K562 (cell line): ENCODE measurements around the gene PNRC1. TPM values are rescaled to one million over a fixed set of nuclear protein-coding genes. Genes with fewer than 3 reads are reported as not detected.

Experiments used
- ATF6 ChIP-seq: sonication (generic); formaldehyde crosslinking; IDR thresholded peaks from 2 replicates; pipeline ENCODE4 v1.4.0; 2020; ENCODE audit warnings: mild to moderate bottlenecking, missing genetic modification reagents
- BRCA1 ChIP-seq, 2 experiments: fragments of 450-650 bp in 1 of 2; sonication (generic) in 1 of 2; formaldehyde crosslinking in 1 of 2; IDR thresholded peaks; 2 replicates each; pipeline versions ENCODE4 v1.5.0 to v1.6.1; 2017 to 2020; ENCODE audit warnings: mild to moderate bottlenecking in 1 of 2, missing genetic modification reagents in 1 of 2
- CBFA2T3 ChIP-seq: fragments of 450-650 bp; IDR thresholded peaks from 2 replicates; pipeline ENCODE4 v1.6.1; 2017
- CBX2 ChIP-seq: fragments of 200-600 bp; sonication (generic); IDR thresholded peaks from one replicate; pipeline ENCODE4 v1.6.1; 2012; ENCODE audit warnings: mild to moderate bottlenecking, low read length, inconsistent platforms; ENCODE audit not compliant: insufficient read depth, poor library complexity, severe bottlenecking
- CC2D1A ChIP-seq: fragments of 450-650 bp; IDR thresholded peaks from 2 replicates; pipeline ENCODE4 v1.6.1; 2017; ENCODE audit warnings: mild to moderate bottlenecking
- CXXC5 ChIP-seq: fragments of 250-450 bp; sonication (Bioruptor Pico); IDR thresholded peaks from 2 replicates; pipeline ENCODE4 v1.8.0; 2022; ENCODE audit warnings: inconsistent platforms, mild to moderate bottlenecking, moderate library complexity
- FOS ChIP-seq: IDR thresholded peaks from 3 replicates; pipeline ENCODE4 v1.6.1; 2011; ENCODE audit not compliant: insufficient read length; ENCODE audit errors: extremely low read depth
- HIVEP1 ChIP-seq: fragments of 250-450 bp; sonication (Bioruptor Pico); IDR thresholded peaks from 2 replicates; pipeline ENCODE4 v1.4.0; 2020; ENCODE audit warnings: mild to moderate bottlenecking
- MGA ChIP-seq: fragments of 450-650 bp; IDR thresholded peaks from 2 replicates; pipeline ENCODE4 v1.6.1; 2016; ENCODE audit warnings: mild to moderate bottlenecking, moderate library complexity
- MTA2 ChIP-seq: fragments of 450-650 bp; IDR thresholded peaks from 2 replicates; pipeline ENCODE4 v1.6.1; 2016; ENCODE audit warnings: low read depth
- NFE2L1 ChIP-seq: fragments of 450-650 bp; IDR thresholded peaks from 2 replicates; pipeline ENCODE4 v1.6.1; 2016; ENCODE audit warnings: missing genetic modification characterization, low read depth, mild to moderate bottlenecking, missing compliant biosample characterization, moderate library complexity, borderline replicate concordance
- NFXL1 ChIP-seq: fragments of 450-650 bp; formaldehyde crosslinking; IDR thresholded peaks from 2 replicates; pipeline ENCODE4 v1.4.0; 2021; ENCODE audit warnings: mild to moderate bottlenecking
- RHOXF2B ChIP-seq: fragments of 250-450 bp; sonication (Bioruptor Pico); conservative IDR thresholded peaks from 2 replicates; pipeline ENCODE4 v1.5.1; 2021
- ZBTB1 ChIP-seq: sonication (generic); formaldehyde crosslinking; IDR thresholded peaks from 2 replicates; pipeline ENCODE4 v1.8.1; 2023; ENCODE audit warnings: missing genetic modification reagents, low read depth, mild to moderate bottlenecking, borderline replicate concordance
- polyA plus RNA-seq, 8 experiments: library from polyadenylated mRNA; depleted of rRNA in 4 of 8; stranded (reverse) in 5 of 8; unstranded in 3 of 8; fragments of >200 nt; fragmentation: Nextera tagmentation in 2 of 8; fragmentation: Illumina TruSeq in 1 of 8; extraction: Ambion mirVana in 2 of 8; extraction: Trizol in 1 of 8; gene quantifications; 2 replicates each; pipeline versions ENCODE4 v1.2.1 to v1.2.3, GENCODE V29; 2011 to 2014; ENCODE audit warnings: inconsistent platforms in 1 of 8, missing spikeins in 1 of 8
- total RNA-seq, 7 experiments: library from RNA; depleted of rRNA in 6 of 7; stranded (reverse); fragments of >200 nt in 6 of 7; fragmentation: Illumina TruSeq in 2 of 7; extraction: Trizol in 2 of 7; gene quantifications; 2 replicates each; pipeline versions ENCODE4 v1.2.1 to v1.2.3, GENCODE V29; 2011 to 2021; ENCODE audit warnings: low replicate concordance in 1 of 7

PNRC1 gene
- total and polyA plus RNA-seq, 9 of the 15 experiments (the other 6 are each of a cell fraction or from before 2014, with no cell fraction given): 1.2 to 10.8 (median 6.5) TPM

GRCh38 chr6:89073014-89073620 is 7.4 kb upstream of the PNRC1 start (continued):
- TF ChIP-seq MGA (no peak), MTA2 (peak; percentile 86), CC2D1A (no peak), ZBTB1 (no peak), RHOXF2B (CRISPR knock-in tag) (no peak), ATF6 (CRISPR knock-in tag) (no peak), FOS (no peak), CBX2 (no peak), NFE2L1 (tag) (no peak), HIVEP1 (CRISPR knock-in tag) (no peak), BRCA1 (IDR thresholded peaks at IDR 0.05) (no peak), BRCA1 (CRISPR knock-in tag; IDR thresholded peaks at IDR 0.05) (no peak), NFXL1 (CRISPR knock-in tag) (no peak), CBFA2T3 (peak; percentile 91), CXXC5 (CRISPR knock-in tag) (peak; percentile 41; the same call in 1 of the 2 replicates)
